ENCODE data around the gene ADGRG7. TPM values are rescaled to one million over a fixed set of nuclear protein-coding genes. Genes with fewer than 3 reads are reported as not detected.

ADGRG7 gene
- total and polyA plus RNA-seq, 4 donors: not detected

- no peaks in the 10 kb centered on the region for H3K9me3 ChIP-seq (ENCODE audit: control insufficient read depth in 4 of 4, insufficient read depth in 3 of 4, low read length in 3 of 4)
- H3K4me3 ChIP-seq: no peak overlapping the region
- TF ChIP-seq CTCF (IDR thresholded peaks at IDR 0.05; ENCODE audit: control extremely low read depth, extremely low read depth): no peak
- no peaks in the 10 kb centered on the region for H3K4me1 ChIP-seq (ENCODE audit: control insufficient read depth in 5 of 5, insufficient read depth in 5 of 5, low read length in 5 of 5)
- no peak for ATAC-seq (ENCODE audit: insufficient read depth, low FRiP score)
- 94 to 98% methylated on average over 5 of the region's 5 CpGs for WGBS, 2 donors
- H3K27ac ChIP-seq (ENCODE audit: low read depth in 1 of 2, low read length in 1 of 2): no peak overlapping the region
- no peaks in the 10 kb centered on the region for H3K36me3 ChIP-seq (ENCODE audit: control insufficient read depth in 4 of 4, insufficient read depth in 4 of 4, low read length in 4 of 4)
- no peak overlapping the region for H3K9ac ChIP-seq (ENCODE audit: insufficient read depth in 1 of 2, low read length in 2 of 2)
- no peaks in the 10 kb centered on the region for H3K27me3 ChIP-seq (ENCODE audit: control insufficient read depth in 3 of 3, insufficient read depth in 3 of 3, low read length in 2 of 3)
- DNase-seq: no peak
Observed at GRCh38 chr3:100640633-100641032, 31.2 kb downstream of the ADGRG7 start.

DNA sequence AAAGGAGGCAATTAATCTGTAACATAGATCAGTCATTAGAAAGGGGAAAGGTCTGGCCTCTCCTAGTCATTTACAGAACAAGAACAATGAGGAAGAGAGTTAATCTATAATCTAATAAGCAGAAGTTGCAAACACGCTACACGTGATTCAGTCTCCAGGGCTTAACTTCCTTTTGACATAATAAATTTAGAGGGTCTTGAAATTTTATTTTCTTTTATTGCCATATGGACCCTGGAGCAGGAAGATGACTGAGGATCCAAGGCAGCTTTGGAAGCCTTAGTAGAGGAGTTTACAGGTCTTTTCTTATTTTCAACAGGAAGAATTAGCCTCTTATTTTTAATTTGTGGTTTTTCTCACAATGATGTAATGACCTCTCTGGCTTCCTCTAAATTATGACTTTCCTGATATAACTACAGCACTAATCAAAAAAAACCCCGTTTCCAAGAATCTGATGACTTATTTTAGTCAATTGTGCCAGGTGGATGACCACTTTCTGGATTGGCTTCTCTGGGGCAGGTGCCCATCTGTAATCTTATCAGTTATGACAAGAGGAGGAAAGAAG, 32.2 kb downstream of the ADGRG7 start:
- ATAC-seq (ENCODE audit: insufficient read depth, low FRiP score): no peak
- no peak for TF ChIP-seq CTCF (IDR thresholded peaks at IDR 0.05; ENCODE audit: control extremely low read depth, extremely low read depth)
- no peaks in the 10 kb centered on the region for H3K27me3 ChIP-seq (ENCODE audit: control insufficient read depth in 3 of 3, insufficient read depth in 3 of 3, low read length in 2 of 3)
- H3K27ac ChIP-seq (ENCODE audit: low read depth in 1 of 2, low read length in 1 of 2): no peak overlapping the region
- no peaks in the 10 kb centered on the region for H3K4me1 ChIP-seq (ENCODE audit: control insufficient read depth in 5 of 5, insufficient read depth in 5 of 5, low read length in 5 of 5)
- H3K9ac ChIP-seq (ENCODE audit: insufficient read depth in 1 of 2, low read length in 2 of 2): no peak overlapping the region
- H3K4me3 ChIP-seq: no peak overlapping the region
- no peaks in the 10 kb centered on the region for H3K36me3 ChIP-seq (ENCODE audit: control insufficient read depth in 4 of 4, insufficient read depth in 4 of 4, low read length in 4 of 4)
- WGBS, 2 donors: 20 to 56% methylated on average over 3 of the region's 3 CpGs
- H3K9me3 ChIP-seq (ENCODE audit: control insufficient read depth in 4 of 4, insufficient read depth in 3 of 4, low read length in 3 of 4): no peaks in the 10 kb centered on the region
- DNase-seq: no peak

DNA sequence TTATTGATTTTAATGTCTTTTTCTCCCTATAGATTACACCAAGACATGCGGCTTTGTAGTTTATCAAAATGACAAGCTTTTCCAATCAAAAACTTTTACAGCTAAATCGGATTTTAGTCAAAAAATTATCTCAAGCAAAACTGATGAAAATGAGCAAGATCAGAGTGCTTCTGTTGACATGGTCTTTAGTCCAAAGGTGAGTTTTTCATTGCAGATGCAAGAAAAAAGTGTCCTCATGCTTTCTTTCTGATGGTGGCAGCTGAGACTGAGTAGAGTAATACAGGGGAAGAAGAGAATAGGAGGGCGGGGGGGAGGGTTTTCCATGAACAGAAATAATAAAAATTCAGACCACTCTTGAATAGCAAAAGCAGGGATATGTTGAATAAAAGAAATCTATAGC, 36.5 kb downstream of the ADGRG7 start:
- ATAC-seq (ENCODE audit: insufficient read depth, low FRiP score) (no peak), DNase-seq (no peak)
- no peaks in the 10 kb centered on the region for H3K9me3 ChIP-seq (ENCODE audit: control insufficient read depth in 4 of 4, insufficient read depth in 3 of 4, low read length in 3 of 4)
- WGBS, 2 donors: 91 to 96% methylated on average over 3 of the region's 3 CpGs
- no peak overlapping the region for H3K9ac ChIP-seq (ENCODE audit: insufficient read depth in 1 of 2, low read length in 2 of 2)
- no peaks in the 10 kb centered on the region for H3K27me3 ChIP-seq (ENCODE audit: control insufficient read depth in 3 of 3, insufficient read depth in 3 of 3, low read length in 2 of 3)
- TF ChIP-seq CTCF (IDR thresholded peaks at IDR 0.05; ENCODE audit: control extremely low read depth, extremely low read depth): no peak
- no peaks in the 10 kb centered on the region for H3K36me3 ChIP-seq (ENCODE audit: control insufficient read depth in 4 of 4, insufficient read depth in 4 of 4, low read length in 4 of 4)
- no peak overlapping the region for H3K4me3 ChIP-seq
- no peaks in the 10 kb centered on the region for H3K4me1 ChIP-seq (ENCODE audit: control insufficient read depth in 5 of 5, insufficient read depth in 5 of 5, low read length in 5 of 5)
- H3K27ac ChIP-seq (ENCODE audit: low read depth in 1 of 2, low read length in 1 of 2): no peak overlapping the region

DNA sequence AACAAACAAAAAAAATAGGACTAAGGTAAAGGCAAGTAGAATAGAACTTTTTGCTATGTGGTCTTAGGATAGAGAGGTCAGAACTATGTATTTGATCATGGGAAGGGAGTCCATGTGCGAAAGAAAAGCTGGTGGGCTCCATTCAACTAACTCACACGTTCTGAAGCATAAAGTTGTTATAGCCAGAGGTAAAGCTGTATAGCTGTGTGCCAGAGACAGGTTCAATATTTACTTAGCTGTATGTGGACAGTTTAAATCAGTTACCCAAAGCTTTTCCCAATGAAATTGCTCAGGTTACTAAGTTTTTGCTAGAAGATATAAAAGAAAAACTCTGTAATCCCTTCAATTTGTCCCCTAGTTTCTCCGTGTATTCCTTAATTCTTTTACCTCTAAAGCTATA, 37.8 kb downstream of the ADGRG7 start:
- no peak for ATAC-seq (ENCODE audit: insufficient read depth, low FRiP score)
- H3K27ac ChIP-seq (ENCODE audit: low read depth in 1 of 2, low read length in 1 of 2): no peak overlapping the region
- H3K27me3 ChIP-seq (ENCODE audit: control insufficient read depth in 3 of 3, insufficient read depth in 3 of 3, low read length in 2 of 3): no peaks in the 10 kb centered on the region
- no peak for TF ChIP-seq CTCF (IDR thresholded peaks at IDR 0.05; ENCODE audit: control extremely low read depth, extremely low read depth)
- H3K9me3 ChIP-seq (ENCODE audit: control insufficient read depth in 4 of 4, insufficient read depth in 3 of 4, low read length in 3 of 4): no peaks in the 10 kb centered on the region
- no peak overlapping the region for H3K9ac ChIP-seq (ENCODE audit: insufficient read depth in 1 of 2, low read length in 2 of 2)
- H3K4me1 ChIP-seq (ENCODE audit: control insufficient read depth in 5 of 5, insufficient read depth in 5 of 5, low read length in 5 of 5): no peaks in the 10 kb centered on the region
- no peak overlapping the region for H3K4me3 ChIP-seq
- H3K36me3 ChIP-seq (ENCODE audit: control insufficient read depth in 4 of 4, insufficient read depth in 4 of 4, low read length in 4 of 4): no peaks in the 10 kb centered on the region
- no peak for DNase-seq
- WGBS, 2 donors: 79 to 88% methylated on average over 3 of the region's 3 CpGs

Data from lung (tissue), 12 donors.